ENCODE results near the gene BAMBI. TPM values are rescaled to one million over a fixed set of nuclear protein-coding genes. Genes with fewer than 3 reads are reported as not detected.

BAMBI gene
- polyA plus RNA-seq, 1 of the 3 experiments (the other 2 are of a cell fraction), result 2.8 TPM

DNA sequence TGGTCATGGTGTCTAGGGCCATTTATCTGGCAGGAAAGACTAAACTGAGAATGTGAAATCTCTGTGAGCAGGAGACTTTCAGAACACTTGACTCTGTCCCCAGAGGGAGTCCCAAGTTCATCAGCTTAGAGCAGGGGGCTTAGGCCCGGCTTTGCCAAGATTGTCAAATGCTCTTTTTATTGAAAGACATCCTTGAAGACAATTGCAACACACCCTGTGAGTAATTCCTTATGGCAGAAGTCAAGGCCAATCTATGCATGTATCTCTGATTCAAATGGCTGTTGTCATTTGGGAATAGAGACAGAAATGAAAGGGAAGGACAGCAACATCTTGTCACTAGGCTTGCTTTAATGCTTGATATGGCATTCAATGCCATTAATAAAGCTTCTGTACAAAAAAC, 33.7 kb downstream of the BAMBI start:
- no peak overlapping the region for H3K9ac ChIP-seq
- no peak overlapping the region for H3K27ac ChIP-seq (ENCODE audit: low read depth in 2 of 2, low read length in 1 of 2)
- ChIA-PET POLR2A (no interaction called here), CTCF (interaction anchor here (1.8 kb wide), 1 partner anchor 8 kb away, joined by 4 read pairs; no protein-coding TSS in a partner anchor)
- no peak for DNase-seq
- H3F3A ChIP-seq (replicated peaks; ENCODE audit: insufficient read depth), result no peaks in the 10 kb centered on the region
- no peaks in the 10 kb centered on the region for H4K20me1 ChIP-seq (ENCODE audit: insufficient read depth)
- peaks cover 0 to 5% of the 10 kb centered on the region in 2 experiments; a peak in 1 of 4 replicates for H3K4me1 ChIP-seq (ENCODE audit: control insufficient read depth in 1 of 2, insufficient read depth in 2 of 2, low read depth in 1 of 2, low read length in 1 of 2)
- no peaks in the 10 kb centered on the region for H3K9me3 ChIP-seq
- H3K4me3 ChIP-seq (ENCODE audit: low read depth in 2 of 2, low read length in 1 of 2), result no peak overlapping the region
- no peak overlapping the region for H2AFZ ChIP-seq (ENCODE audit: low read depth)
- H3K79me2 ChIP-seq (ENCODE audit: insufficient read depth), result no peaks in the 10 kb centered on the region
- no peaks in the 10 kb centered on the region for H3K27me3 ChIP-seq (ENCODE audit: insufficient read depth)
- no peaks in the 10 kb centered on the region for H3K36me3 ChIP-seq (replicated peaks in 1 of 2; ENCODE audit: control insufficient read depth in 1 of 2, insufficient read depth in 2 of 2, low read length in 1 of 2)
- H3K4me2 ChIP-seq, result no peak overlapping the region
- no peaks in the 10 kb centered on the region for H3K9me2 ChIP-seq
- TF ChIP-seq FOXJ3 (CRISPR knock-in tag; IDR thresholded peaks at IDR 0.05) (no peak), CTCF (IDR thresholded peaks at IDR 0.05) (no peak), RAD21 (IDR thresholded peaks at IDR 0.05; ENCODE audit: low read length) (no peak), MAX (IDR thresholded peaks at IDR 0.05; ENCODE audit: low read depth) (no peak), YY1 (IDR thresholded peaks at IDR 0.05; ENCODE audit: low read depth) (no peak), ELF1 (IDR thresholded peaks at IDR 0.05) (no peak), NRF1 (IDR thresholded peaks at IDR 0.05; ENCODE audit: low read depth, low read length) (no peak), MEF2A (IDR thresholded peaks at IDR 0.05; ENCODE audit: borderline replicate concordance, low read depth) (no peak), NFIC (IDR thresholded peaks at IDR 0.05; ENCODE audit: borderline replicate concordance) (no peak)
- 80% methylated on average over 1 of the region's 1 CpG for WGBS (ENCODE audit: low lambda C conversion rate)

- TF ChIP-seq RAD21 (IDR thresholded peaks at IDR 0.05; ENCODE audit: low read length) (no peak), RXRA (IDR thresholded peaks at IDR 0.05; ENCODE audit: borderline replicate concordance, low read depth) (no peak), SMC3 (IDR thresholded peaks at IDR 0.05; ENCODE audit: low read depth, low read length) (no peak), EZH2phosphoT487 (IDR thresholded peaks at IDR 0.05; ENCODE audit: borderline replicate concordance, low read depth) (no peak)
- TF ChIP-seq, protein P1, sequence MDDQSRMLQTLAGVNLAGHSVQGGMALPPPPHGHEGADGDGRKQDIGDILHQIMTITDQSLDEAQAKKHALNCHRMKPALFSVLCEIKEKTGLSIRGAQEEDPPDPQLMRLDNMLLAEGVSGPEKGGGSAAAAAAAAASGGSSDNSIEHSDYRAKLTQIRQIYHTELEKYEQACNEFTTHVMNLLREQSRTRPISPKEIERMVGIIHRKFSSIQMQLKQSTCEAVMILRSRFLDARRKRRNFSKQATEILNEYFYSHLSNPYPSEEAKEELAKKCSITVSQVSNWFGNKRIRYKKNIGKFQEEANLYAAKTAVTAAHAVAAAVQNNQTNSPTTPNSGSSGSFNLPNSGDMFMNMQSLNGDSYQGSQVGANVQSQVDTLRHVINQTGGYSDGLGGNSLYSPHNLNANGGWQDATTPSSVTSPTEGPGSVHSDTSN (IDR thresholded peaks at IDR 0.05), result no peak
- H2AFZ ChIP-seq (ENCODE audit: low read depth), result no peak overlapping the region
- peaks cover 0 to 5% of the 10 kb centered on the region in 2 experiments; a peak in 1 of 4 replicates for H3K4me1 ChIP-seq (ENCODE audit: control insufficient read depth in 1 of 2, insufficient read depth in 2 of 2, low read depth in 1 of 2, low read length in 1 of 2)
- no peaks in the 10 kb centered on the region for H4K20me1 ChIP-seq (ENCODE audit: insufficient read depth)
- H3F3A ChIP-seq (replicated peaks; ENCODE audit: insufficient read depth), result no peaks in the 10 kb centered on the region
- ChIA-PET POLR2A (no interaction called here), CTCF (no interaction called here)
- no peak overlapping the region for H3K4me3 ChIP-seq (ENCODE audit: low read depth in 2 of 2, low read length in 1 of 2)
- H3K36me3 ChIP-seq (replicated peaks in 1 of 2; ENCODE audit: control insufficient read depth in 1 of 2, insufficient read depth in 2 of 2, low read length in 1 of 2), result no peaks in the 10 kb centered on the region
- no peaks in the 10 kb centered on the region for H3K9me3 ChIP-seq
- no peak overlapping the region for H3K27ac ChIP-seq (ENCODE audit: low read depth in 2 of 2, low read length in 1 of 2)
- no peaks in the 10 kb centered on the region for H3K27me3 ChIP-seq (ENCODE audit: insufficient read depth)
- H3K79me2 ChIP-seq (ENCODE audit: insufficient read depth), result no peaks in the 10 kb centered on the region
- WGBS (ENCODE audit: low lambda C conversion rate), result 72% methylated on average over 3 of the region's 3 CpGs
- H3K4me2 ChIP-seq, result no peak overlapping the region
- DNase-seq, result no peak
- H3K9ac ChIP-seq, result no peak overlapping the region
- no peaks in the 10 kb centered on the region for H3K9me2 ChIP-seq
These were observed 34.5 kb downstream of the BAMBI start for GRCh38 chr10:28711776-28712175.

All from SK-N-SH (cell line).